Astrocyte (in vitro differentiated cells and primary cell): ENCODE measurements around the gene TMPRSS6. TPM values are rescaled to one million over a fixed set of nuclear protein-coding genes. Genes with fewer than 3 reads are reported as not detected.

Experiments
- DNase-seq: peaks from one replicate; pipeline ENCODE4 v3.0.0-alpha.2; 2010; ENCODE audit warnings: low read depth
- FAIRE-seq: peaks from 2 replicates; lab custom pipeline; 2011; peaks lifted over from hg19 to GRCh38; lab: Jason Lieb, UNC
- H2AFZ ChIP-seq: 2 replicates; pipeline ENCODE4 v1.6.0; 2012; ENCODE audit warnings: low read depth, low read length, inconsistent platforms
- H3K27ac ChIP-seq: 2 replicates; pipeline ENCODE4 v1.5.1; 2011; ENCODE audit warnings: low read depth, low read length, inconsistent platforms
- H3K27me3 ChIP-seq: 2 replicates; pipeline ENCODE4 v1.6.0; 2011; ENCODE audit warnings: low read length, inconsistent platforms; ENCODE audit not compliant: insufficient read depth
- H3K36me3 ChIP-seq: 2 replicates; pipeline ENCODE4 v1.5.1; 2011; ENCODE audit warnings: low read length, inconsistent platforms; ENCODE audit not compliant: insufficient read depth
- H3K4me1 ChIP-seq: 2 replicates; pipeline ENCODE4 v1.5.1; 2011; ENCODE audit warnings: low read length, inconsistent platforms; ENCODE audit not compliant: insufficient read depth
- H3K4me2 ChIP-seq: 2 replicates; pipeline ENCODE4 v1.6.0; 2012; ENCODE audit warnings: low read length, inconsistent platforms
- H3K4me3 ChIP-seq: 2 replicates; pipeline ENCODE4 v1.5.1; 2011; ENCODE audit warnings: low read depth, mild to moderate bottlenecking, low read length, inconsistent platforms; ENCODE audit not compliant: insufficient read depth
- H3K79me2 ChIP-seq: 2 replicates; pipeline ENCODE4 v1.6.0; 2012; ENCODE audit warnings: mild to moderate bottlenecking, low read length, inconsistent platforms; ENCODE audit not compliant: insufficient read depth
- H3K9ac ChIP-seq: 2 replicates; pipeline ENCODE4 v1.6.0; 2012; ENCODE audit warnings: mild to moderate bottlenecking, low read length, inconsistent platforms
- H3K9me3 ChIP-seq: 2 replicates; pipeline ENCODE4 v1.5.1; 2012; ENCODE audit warnings: low read depth, mild to moderate bottlenecking, low read length, inconsistent platforms; ENCODE audit not compliant: insufficient read depth
- H4K20me1 ChIP-seq: 2 replicates; pipeline ENCODE4 v1.6.0; 2012; ENCODE audit warnings: low read length, inconsistent platforms; ENCODE audit not compliant: insufficient read depth
- H3K27ac Mint-ChIP-seq: one replicate; pipeline ENCODE4 v1.8.0; 2021; ENCODE audit warnings: mild to moderate bottlenecking, mixed read lengths; ENCODE audit not compliant: unreplicated experiment
- H3K27me3 Mint-ChIP-seq: one replicate; pipeline ENCODE4 v1.8.0; 2021; ENCODE audit warnings: low read depth, mixed read lengths; ENCODE audit not compliant: unreplicated experiment
- H3K36me3 Mint-ChIP-seq: one replicate; pipeline ENCODE4 v1.8.0; 2021; ENCODE audit warnings: low read depth, mixed read lengths; ENCODE audit not compliant: unreplicated experiment
- H3K4me1 Mint-ChIP-seq: one replicate; pipeline ENCODE4 v1.8.0; 2021; ENCODE audit warnings: low read depth, mixed read lengths; ENCODE audit not compliant: unreplicated experiment
- H3K4me3 Mint-ChIP-seq: one replicate; pipeline ENCODE4 v1.8.0; 2021; ENCODE audit warnings: mild to moderate bottlenecking, moderate library complexity, mixed read lengths; ENCODE audit not compliant: unreplicated experiment
- H3K9me3 Mint-ChIP-seq: one replicate; pipeline ENCODE4 v1.8.0; 2021; ENCODE audit warnings: mild to moderate bottlenecking, mixed read lengths; ENCODE audit not compliant: unreplicated experiment
- CTCF ChIP-seq: IDR thresholded peaks from 2 replicates; pipeline ENCODE4 v1.5.1; 2011; ENCODE audit warnings: low read depth, mild to moderate bottlenecking, inconsistent platforms, low read length, moderate library complexity; ENCODE audit not compliant: insufficient read depth
- EZH2 ChIP-seq: IDR thresholded peaks from 2 replicates; pipeline ENCODE4 v1.6.1; 2012; ENCODE audit warnings: mild to moderate bottlenecking, low read length, inconsistent platforms; ENCODE audit not compliant: insufficient read depth
- total RNA-seq: library from RNA; stranded (reverse); gene quantifications from 2 replicates; pipeline ENCODE4 v1.2.1, GENCODE V29; 2021

Gene TMPRSS6
- total RNA-seq, 1 donor from 2014 or later, result not detected

GRCh38 chr22:37044634-37045625, 64.6 kb downstream of the TMPRSS6 start:
- DNase-seq (no peak), FAIRE-seq (no peak)
- Histone ChIP-seq H3K9me3 (no peaks in the 10 kb centered on the region), H3K27me3 (no peaks in the 10 kb centered on the region), H3K36me3 (no peaks in the 10 kb centered on the region), H3K4me1 (no peaks in the 10 kb centered on the region), H3K4me3 (no peak overlapping the region), H3K4me2 (no peak overlapping the region), H2AFZ (no peak overlapping the region), H3K9ac (no peak overlapping the region), H3K27ac (no peak overlapping the region), H3K79me2 (no peaks in the 10 kb centered on the region), H4K20me1 (no peaks in the 10 kb centered on the region)
- Mint-ChIP-seq H3K36me3 (no peaks in the 10 kb centered on the region), H3K27ac (no peak overlapping the region), H3K4me3 (no peak overlapping the region), H3K9me3 (no peaks in the 10 kb centered on the region), H3K27me3 (peaks cover 5% of the 10 kb centered on the region), H3K4me1 (peaks cover 4% of the 10 kb centered on the region)
- TF ChIP-seq EZH2, result no peak
- no peak for TF ChIP-seq CTCF

- TF ChIP-seq CTCF (peak; percentile 6), EZH2 (no peak)
- no peaks in the 10 kb centered on the region for H3K9me3 ChIP-seq
- no peaks in the 10 kb centered on the region for H3K79me2 ChIP-seq
- no peak overlapping the region for H2AFZ ChIP-seq
- no peak overlapping the region for H3K27ac Mint-ChIP-seq
- H3K4me2 ChIP-seq, result no peak overlapping the region
- no peak overlapping the region for H3K9ac ChIP-seq
- no peak overlapping the region for H3K4me3 Mint-ChIP-seq
- H3K27ac ChIP-seq, result no peak overlapping the region
- no peaks in the 10 kb centered on the region for H3K36me3 Mint-ChIP-seq
- no peak for FAIRE-seq
- no peaks in the 10 kb centered on the region for H3K4me1 ChIP-seq
- no peaks in the 10 kb centered on the region for H3K27me3 ChIP-seq
- H3K27me3 Mint-ChIP-seq, result peaks cover 5% of the 10 kb centered on the region
- H3K4me1 Mint-ChIP-seq, result peaks cover 4% of the 10 kb centered on the region
- no peak overlapping the region for H3K4me3 ChIP-seq
- H4K20me1 ChIP-seq, result no peaks in the 10 kb centered on the region
- H3K9me3 Mint-ChIP-seq, result no peaks in the 10 kb centered on the region
- H3K36me3 ChIP-seq, result no peaks in the 10 kb centered on the region
- no peak for DNase-seq
Observed at GRCh38 chr22:37043828-37044538, 65.5 kb downstream of the TMPRSS6 start.
